ENCODE measurements around the gene SSR4.

The SSR4 gene

DNA sequence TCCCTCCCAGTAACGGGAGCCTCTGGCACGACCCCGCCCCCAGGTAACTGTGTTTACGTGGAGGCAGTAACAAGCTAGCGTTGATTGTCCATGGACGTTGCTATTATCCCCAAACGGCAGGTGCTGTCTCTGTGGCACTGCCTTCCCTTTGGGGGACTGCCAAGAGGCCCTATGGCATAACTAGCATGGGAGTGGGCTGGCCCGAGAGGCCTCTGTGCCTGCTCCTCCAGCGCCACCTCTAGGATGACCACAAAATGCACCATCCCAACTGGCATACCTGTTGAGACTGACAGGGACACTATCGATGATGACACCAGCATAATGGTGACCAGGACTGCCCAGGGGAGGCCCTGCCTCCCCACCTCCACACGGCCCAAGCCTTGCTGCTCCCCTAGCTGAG, 12.2 kb upstream of the SSR4 start:
- no peak for DNase-seq

DNA sequence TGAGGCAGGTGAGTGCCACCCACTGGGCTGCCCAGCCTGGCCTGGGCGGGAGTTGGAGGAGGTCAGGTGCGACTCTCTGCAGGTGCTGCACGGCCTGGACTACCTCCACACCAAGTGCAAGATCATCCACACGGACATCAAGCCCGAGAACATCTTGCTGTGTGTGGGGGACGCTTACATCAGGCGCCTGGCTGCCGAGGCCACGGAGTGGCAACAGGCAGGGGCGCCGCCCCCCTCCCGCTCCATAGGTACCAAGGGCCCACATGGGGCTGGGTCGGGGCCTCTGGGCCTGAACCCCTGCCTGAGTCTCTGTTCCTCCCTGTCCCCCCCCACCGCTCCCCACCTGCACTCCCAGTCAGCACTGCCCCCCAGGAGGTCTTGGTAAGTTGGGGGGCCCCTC, 11.6 kb upstream of the SSR4 start:
- DNase-seq = no peak

DNA sequence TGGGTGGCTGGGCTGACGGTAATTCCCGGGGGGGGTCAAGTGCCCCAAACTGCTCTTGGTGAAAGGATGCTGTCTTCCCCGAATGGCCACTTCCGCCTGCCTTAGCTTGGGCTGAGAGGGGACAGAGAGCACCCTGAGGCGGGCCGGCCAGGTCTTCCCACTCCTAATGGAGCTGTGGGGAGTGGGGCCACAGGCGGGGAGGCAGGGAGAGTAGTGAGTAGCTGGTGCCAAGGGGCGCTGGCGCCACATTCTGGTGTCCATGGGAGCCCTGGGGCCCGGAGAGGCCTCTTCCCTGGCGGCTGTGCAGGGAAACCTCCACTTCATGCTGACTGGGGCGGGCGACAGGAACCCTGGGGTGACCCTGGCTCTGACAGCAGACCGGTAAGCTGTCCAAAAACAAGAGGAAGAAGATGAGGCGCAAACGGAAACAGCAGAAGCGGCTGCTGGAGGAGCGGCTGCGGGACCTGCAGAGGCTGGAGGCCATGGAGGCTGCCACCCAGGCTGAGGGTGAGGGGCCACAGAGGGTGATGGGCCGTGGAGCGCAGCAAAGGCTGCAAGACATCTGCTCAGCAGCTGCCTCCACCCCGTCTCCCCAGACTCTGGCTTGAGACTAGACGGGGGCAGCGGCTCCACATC, 11.0 kb upstream of the SSR4 start:
- DNase-seq = no peak

- DNase-seq = no peak
These were observed 10.0 kb upstream of the SSR4 start for GRCh38 chrX:153784325-153784967.

DNA sequence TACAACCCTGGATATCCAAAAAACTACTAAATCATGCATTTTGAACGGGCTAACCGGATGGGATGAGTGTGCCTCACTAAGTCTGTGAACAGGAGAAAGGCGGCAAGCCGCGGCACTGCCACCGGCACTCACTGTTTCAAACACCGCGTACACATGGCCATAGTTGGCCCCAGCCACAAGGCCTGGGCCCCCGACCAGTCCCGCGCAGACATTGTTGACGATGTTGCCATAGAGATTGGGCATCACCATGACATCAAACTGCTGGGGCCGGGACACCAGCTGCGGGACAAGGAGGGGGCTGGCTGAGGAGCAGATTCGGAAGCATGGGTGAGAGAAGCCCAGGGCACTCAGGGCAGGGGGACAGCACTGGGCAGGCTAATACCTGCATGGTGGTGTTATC, 7.8 kb upstream of the SSR4 start:
- DNase-seq = no peak

DNA sequence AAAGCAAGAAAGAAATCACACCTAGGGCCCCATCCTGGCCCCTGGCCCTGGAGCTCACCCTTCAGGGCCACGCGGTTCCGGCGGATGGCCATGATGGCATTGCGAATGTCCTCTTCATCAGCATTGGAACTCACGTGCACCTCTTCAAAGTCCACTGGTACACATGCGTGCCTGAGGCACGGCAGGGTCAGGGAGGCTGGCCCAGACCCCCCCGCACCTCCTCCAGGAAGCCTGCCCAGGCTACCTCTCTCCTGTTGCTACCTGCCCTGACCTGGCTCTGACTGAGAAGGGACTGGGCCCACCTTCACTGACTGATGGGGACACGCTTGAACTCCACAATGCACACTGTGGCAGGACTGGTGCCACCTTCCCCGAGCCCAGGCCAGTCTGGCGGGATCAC, 4.8 kb upstream of the SSR4 start:
- DNase-seq = no peak

- DNase-seq = no peak
These were observed 3.2 kb upstream of the SSR4 start for GRCh38 chrX:153791104-153791852.

GRCh38 chrX:153792368-153792767, 2.1 kb upstream of the SSR4 start:
- DNase-seq = no peak

DNA sequence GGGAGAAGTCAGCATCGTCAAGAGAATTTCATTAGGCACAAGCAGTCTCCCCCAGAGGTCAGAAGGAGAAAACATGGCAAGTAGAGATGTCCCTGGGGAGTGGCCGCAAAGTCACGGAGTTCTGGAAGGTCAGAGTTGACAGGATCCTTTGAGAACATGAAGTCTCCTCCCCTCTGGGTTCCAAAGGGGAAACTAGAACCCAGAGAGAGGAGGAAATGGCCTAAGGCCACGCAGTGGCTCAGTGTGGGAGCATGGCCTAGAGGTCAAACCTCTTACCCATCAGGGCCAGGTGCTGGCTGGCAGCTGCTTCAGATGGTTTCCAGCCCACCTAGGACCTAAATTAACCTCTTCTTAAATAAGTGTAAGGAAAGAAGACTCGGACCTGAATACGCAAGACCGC, 1.2 kb upstream of the SSR4 start:
- no peak for DNase-seq

- DNase-seq = no peak
These were observed 689 bp downstream of the SSR4 start for GRCh38 chrX:153794897-153795816.

- DNase-seq = no peak
These were observed 3.0 kb downstream of the SSR4 start for GRCh38 chrX:153797415-153798015.

- no peak for DNase-seq
These were observed 4.9 kb downstream of the SSR4 start for GRCh38 chrX:153799326-153799725.

DNA sequence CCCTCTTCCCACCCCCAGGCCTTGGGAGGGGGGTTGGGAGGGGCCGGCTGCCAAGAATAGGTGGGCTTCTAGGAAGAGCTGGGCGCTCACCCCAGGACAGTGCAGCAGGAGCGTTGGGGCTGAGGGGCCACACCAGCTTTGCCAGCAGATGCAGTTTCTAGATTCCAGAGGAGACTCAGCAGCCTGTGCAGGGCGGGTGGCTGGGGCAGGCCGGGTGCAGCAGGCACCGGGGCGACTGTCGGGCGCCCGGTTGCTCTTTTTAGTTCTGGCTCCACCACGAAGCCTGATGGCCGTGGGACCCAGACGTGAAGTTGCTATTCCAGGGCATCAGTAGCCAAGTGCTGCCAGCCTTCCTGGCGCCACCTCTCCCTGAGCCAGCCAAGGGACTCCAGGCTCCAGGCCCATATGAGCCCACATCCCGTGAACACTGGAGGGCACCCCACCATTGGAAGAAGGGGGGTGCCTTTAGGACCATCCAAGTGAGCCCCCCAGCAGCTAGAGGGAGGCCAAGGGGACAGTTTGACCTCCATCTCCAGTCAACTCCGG, 5.8 kb downstream of the SSR4 start:
- no peak for DNase-seq

GRCh38 chrX:153800746-153801145, 6.3 kb downstream of the SSR4 start:
- no peak for DNase-seq

DNA sequence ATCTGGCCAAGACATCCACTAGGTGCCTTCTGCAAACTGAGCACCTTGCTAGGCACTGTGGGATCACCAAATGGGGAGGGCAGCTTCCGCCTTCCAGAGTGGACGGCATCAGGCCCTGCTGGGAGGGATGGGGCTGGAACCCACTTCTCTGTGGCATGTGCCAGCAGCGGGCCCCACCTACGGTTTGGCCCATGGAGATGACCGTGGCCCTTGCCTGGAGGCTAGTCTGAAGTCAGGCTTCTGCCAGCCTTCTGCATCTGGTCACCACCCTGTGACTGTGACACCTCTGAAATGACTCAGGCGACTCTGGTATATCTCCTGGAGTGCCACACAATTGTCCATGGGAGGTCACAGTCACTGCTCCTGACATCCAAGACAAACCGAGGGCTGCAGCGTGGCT, 7.2 kb downstream of the SSR4 start:
- DNase-seq = no peak

DNA sequence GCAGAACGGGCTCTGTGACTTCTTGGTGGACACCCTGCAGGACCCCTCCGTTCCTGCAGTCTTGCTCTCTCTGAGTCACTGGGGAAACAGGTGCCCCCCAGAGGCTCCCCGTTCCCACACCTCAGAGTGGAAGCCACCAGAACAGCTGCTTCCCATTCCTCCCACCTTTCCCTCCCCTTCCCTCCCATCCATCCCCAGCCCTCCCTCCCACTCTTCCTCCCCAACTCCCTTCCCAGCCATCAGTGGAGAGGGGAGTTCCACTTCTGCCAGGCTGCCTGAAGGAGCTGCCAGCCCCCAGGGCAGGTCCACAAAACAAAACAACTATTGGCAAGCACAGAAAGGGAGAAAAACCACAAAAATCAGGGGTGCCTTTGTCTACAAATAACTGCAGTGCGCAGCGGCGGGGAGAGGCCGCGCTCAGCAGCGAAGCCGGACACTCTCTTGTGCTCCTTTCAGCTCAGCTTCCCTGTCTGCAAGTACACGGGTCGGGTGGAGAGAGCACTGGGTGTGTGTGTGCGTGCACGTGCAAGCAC, 8.1 kb downstream of the SSR4 start:
- DNase-seq = no peak

DNA sequence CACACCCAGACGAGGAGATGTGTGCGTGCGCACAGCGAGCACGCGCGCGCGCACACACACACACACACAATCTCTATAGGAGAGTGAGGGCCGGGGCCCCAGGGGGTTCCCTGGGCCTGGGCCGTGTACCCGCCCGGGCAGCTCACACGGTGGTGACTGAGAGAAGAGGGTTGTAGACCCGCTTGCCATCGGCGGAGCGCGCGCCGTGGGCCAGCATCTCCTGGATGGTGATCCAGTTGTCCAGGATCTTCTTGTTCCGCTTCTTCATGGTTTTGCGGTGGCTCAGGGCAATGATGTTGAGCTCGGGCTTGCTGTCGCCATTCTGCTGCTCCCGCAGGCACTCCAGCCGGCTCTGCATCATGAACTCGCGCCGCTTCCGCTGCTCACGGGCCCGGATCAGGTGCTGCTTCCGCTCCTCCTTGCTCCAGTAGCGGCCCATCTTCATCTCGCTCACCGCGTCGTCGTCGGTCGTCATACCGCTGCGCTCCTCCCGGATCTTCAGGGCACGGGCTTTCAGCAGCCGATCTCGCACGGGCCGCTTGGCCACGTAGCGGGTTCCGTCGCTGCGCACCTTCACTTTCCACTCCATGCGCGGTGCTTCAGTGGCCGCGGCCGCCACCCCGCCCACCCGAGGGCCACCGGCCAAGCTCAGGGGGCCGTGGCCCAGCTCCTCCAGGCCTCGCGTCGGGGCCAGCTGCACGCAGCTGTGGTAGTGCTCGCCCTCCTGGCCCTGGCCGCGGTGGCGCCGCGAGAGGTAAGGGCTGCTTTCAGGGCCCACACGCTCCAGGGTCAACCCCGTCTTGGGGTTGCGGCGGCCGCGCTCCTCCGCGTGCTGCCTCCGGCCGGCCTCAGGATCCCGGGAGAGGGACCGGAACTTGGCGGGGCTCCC, 9.0 kb downstream of the SSR4 start:
- no peak for DNase-seq

DNA sequence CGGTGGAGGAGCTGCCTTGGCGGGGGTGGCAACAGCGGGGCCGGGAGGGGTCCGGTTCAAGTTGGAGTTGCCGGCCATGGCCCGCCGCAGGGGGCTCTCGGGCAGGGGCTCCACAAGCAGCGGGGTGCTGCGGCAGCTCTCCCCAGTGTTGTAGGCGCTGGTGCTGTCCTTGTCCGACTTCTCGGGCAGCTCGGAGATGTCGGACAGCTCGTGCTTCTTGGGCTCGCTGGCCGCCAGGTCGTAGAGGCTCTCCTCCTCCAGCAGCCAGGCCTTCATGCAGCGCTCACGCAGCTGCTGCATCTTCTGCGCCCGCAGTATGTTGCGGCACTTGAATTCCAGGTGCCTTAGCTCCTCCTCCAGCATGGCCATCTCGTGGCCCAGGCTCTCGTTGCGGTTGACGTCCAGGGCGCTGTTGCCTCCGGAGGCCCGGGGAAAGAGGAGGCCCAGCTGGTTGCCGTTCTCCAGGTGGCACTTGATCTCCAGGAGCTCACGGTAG, 9.7 kb downstream of the SSR4 start:
- no peak for DNase-seq

DNA sequence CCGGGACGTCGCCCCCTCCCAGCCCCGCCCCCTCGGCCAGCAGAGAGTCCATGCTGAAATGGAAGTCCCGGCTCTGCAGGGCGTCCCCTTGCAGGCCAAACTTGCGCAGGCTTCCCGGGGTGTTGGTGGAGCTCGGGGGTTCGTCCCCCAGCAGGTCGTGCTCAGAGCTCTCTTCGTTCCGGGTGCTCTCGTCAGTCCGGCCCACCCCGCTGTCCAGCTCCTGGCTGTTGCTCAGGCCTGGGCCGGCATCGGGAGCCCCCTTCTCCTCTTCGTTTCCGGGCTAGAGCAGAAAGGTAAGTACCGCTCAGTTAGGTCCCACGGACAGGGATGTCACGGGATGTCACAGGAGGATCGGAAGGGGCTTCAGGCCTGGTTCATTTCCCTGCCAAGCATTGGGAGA, 10.2 kb downstream of the SSR4 start:
- no peak for DNase-seq

DNA sequence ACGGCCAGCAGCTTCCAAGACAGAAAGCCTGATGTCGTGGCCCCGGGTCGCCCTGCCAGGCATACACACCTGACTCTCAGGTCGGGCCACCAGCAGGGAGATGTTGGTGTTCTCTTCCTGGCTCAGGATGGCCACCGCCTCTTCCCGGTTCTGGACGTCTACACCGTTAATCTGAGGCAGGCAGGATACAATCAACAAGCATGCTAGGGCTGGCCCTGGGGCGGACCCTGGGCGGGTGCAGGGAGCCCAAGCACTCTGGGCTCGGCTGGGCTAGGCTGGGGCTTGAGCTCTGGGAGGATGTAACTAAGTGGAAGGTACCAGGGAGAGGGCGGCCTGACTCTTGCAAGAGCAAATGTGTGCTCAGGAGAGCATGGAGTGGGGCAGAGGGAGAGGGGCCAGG, 11.0 kb downstream of the SSR4 start:
- no peak for DNase-seq

DNA sequence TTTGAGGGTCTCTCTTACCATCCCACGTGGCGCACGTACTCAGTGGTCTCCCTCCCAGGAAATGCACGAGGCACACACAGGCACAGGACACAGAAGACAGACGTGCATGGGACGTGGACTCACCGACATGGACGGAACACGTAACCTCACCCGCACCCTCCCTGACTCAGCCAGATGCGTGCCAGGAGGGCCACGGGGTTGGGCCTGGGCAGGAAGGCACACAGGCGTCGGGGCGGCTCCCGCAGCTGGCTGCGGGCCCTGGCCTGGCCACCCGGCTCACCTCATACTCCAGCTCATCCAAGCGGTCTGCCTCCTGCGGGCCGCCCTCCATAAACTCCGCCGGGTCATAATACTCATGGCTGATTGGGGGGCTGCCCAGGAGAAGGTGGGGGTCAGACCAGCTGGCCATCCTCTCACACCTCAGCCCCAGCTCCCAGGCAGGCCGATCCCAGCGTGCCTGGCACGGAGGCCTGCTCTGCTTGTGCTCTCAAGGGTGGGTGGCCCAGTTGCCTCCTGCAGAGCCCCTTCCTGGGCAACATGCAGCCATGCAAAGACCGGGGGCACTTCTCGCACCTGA, 12.6 kb downstream of the SSR4 start:
- no peak for DNase-seq
